GM10248 (cell line): Measurements from ENCODE around the gene RAD51B.

Experiments used
- CTCF ChIA-PET: fragments of 300-600 bp; sonication (Branson Sonifier 250); formaldehyde crosslinking; extraction: SDS; loops from one replicate; lab custom pipeline; 2021; ENCODE audit warnings: antibody characterized with exemption; lab: Yijun Ruan, JAX
- POLR2A ChIA-PET: fragments of 350-650 bp; sonication (Branson Sonifier 250); formaldehyde crosslinking; extraction: SDS; loops from one replicate; lab custom pipeline; 2020; ENCODE audit warnings: antibody characterized with exemption; lab: Yijun Ruan, JAX
- DNase-seq: peaks from one replicate; pipeline ENCODE4 v3.0.0; 2012; ENCODE audit errors: extremely low spot score
- CTCF ChIP-seq: IDR thresholded peaks from 2 replicates; pipeline ENCODE4 v1.5.1; 2012; ENCODE audit warnings: mild to moderate bottlenecking, low read depth; ENCODE audit errors: extremely low read depth, missing control alignments, control extremely low read depth

Gene RAD51B

GRCh38 chr14:68583548-68584280 is 764.1 kb downstream of the RAD51B start:
- TF ChIP-seq CTCF, result no peak
- POLR2A ChIA-PET, result interaction anchor here (0.6 kb wide), 2 partner anchors 44 to 262 kb away, joined by 3 to 7 read pairs; no protein-coding TSS in a partner anchor
- CTCF ChIA-PET, result interaction anchor here (0.8 to 1.1 kb wide), 4 partner anchors 9 to 68 kb away, joined by 3 read pairs; no protein-coding TSS in a partner anchor
- DNase-seq, result no peak

- POLR2A ChIA-PET, result no interaction called here
- no peak for TF ChIP-seq CTCF
- CTCF ChIA-PET, result interaction anchor here (1.0 kb wide), 1 partner anchor 67 kb away, joined by 3 read pairs; no protein-coding TSS in a partner anchor
- DNase-seq, result no peak
These were observed 765.2 kb downstream of the RAD51B start for GRCh38 chr14:68584786-68585185.

- TF ChIP-seq CTCF, result no peak
- POLR2A ChIA-PET, result no interaction called here
- DNase-seq, result no peak
- CTCF ChIA-PET, result no interaction called here
These were observed 766.1 kb downstream of the RAD51B start for GRCh38 chr14:68585690-68586089.

GRCh38 chr14:68586896-68587751 is 767.5 kb downstream of the RAD51B start:
- POLR2A ChIA-PET, result no interaction called here
- TF ChIP-seq CTCF, result no peak
- CTCF ChIA-PET, result interaction anchor here (0.8 to 1.7 kb wide), 8 partner anchors 14 to 92 kb away, joined by 3 to 6 read pairs (median 3); no protein-coding TSS in a partner anchor
- DNase-seq, result no peak

- CTCF ChIA-PET, result interaction anchor here (1.0 to 1.7 kb wide), 7 partner anchors 13 to 93 kb away, joined by 3 to 6 read pairs (median 3); no protein-coding TSS in a partner anchor
- no peak for TF ChIP-seq CTCF
- POLR2A ChIA-PET, result no interaction called here
- DNase-seq, result no peak
These were observed 768.4 kb downstream of the RAD51B start for GRCh38 chr14:68587931-68588330.
